HEK293 (cell line): ENCODE data around the gene TRAF4.
A peak's percentile ranks its signal among the peaks of the same experiment; 100 is the strongest.

Source experiments
- CTCF ChIA-PET: fragments of 350-600 bp; formaldehyde crosslinking; extraction: SDS; loops from one replicate; lab custom pipeline; 2021; ENCODE audit warnings: antibody characterized with exemption; lab: Yijun Ruan, JAX
- POLR2A ChIA-PET: fragments of 300-600 bp; formaldehyde crosslinking; extraction: SDS; loops from one replicate; lab custom pipeline; 2020; ENCODE audit warnings: antibody characterized with exemption, inconsistent platforms; lab: Yijun Ruan, JAX
- H3K27ac ChIP-seq: fragments of 200-500 bp; sonication (Bioruptor generic); 2 replicates; pipeline ENCODE4 v1.5.1; 2014; ENCODE audit warnings: low read depth, low read length, control low read depth, inconsistent platforms; ENCODE audit errors: extremely low read depth
- H3K36me3 ChIP-seq, 2 experiments: fragments of 200-500 bp in 1 of 2; sonication (Bioruptor generic) in 1 of 2; 1 replicate in 1 of 2; 2 replicates in 1 of 2; pipeline ENCODE4 v1.5.1; 2014 to 2017; ENCODE audit warnings: inconsistent platforms in 2 of 2, low read length in 2 of 2; ENCODE audit not compliant: control insufficient read depth in 2 of 2, insufficient read depth in 1 of 2
- H3K4me1 ChIP-seq: fragments of 200-500 bp; sonication (Bioruptor generic); 2 replicates; pipeline ENCODE4 v1.5.1; 2014; ENCODE audit warnings: mild to moderate bottlenecking, low read length, inconsistent platforms; ENCODE audit not compliant: control insufficient read depth, insufficient read depth
- H3K4me3 ChIP-seq: 2 replicates; pipeline ENCODE4 v1.5.1; 2011; ENCODE audit warnings: low read depth, mild to moderate bottlenecking, control low read depth, low read length, moderate library complexity
- H3K9me3 ChIP-seq: fragments of 200-500 bp; sonication (Bioruptor generic); 2 replicates; pipeline ENCODE4 v1.5.1; 2014; ENCODE audit warnings: low read depth, low read length, inconsistent platforms; ENCODE audit not compliant: control insufficient read depth, insufficient read depth
- EGR2 ChIP-seq: fragments of 450-650 bp; formaldehyde crosslinking; IDR thresholded peaks from 2 replicates; pipeline ENCODE4 v1.5.1; 2016; ENCODE audit warnings: low read depth, missing biosample characterization, missing genetic modification characterization
- FEZF1 ChIP-seq: fragments of 450-650 bp; formaldehyde crosslinking; IDR thresholded peaks from 2 replicates; pipeline ENCODE4 v1.5.1; 2016; ENCODE audit warnings: missing biosample characterization, missing genetic modification characterization
- KLF10 ChIP-seq: fragments of 450-650 bp; IDR thresholded peaks from 2 replicates; pipeline ENCODE4 v1.5.1; 2018; ENCODE audit warnings: missing biosample characterization, mild to moderate bottlenecking, missing genetic modification characterization
- MZF1 ChIP-seq: fragments of 450-650 bp; formaldehyde crosslinking; IDR thresholded peaks from 2 replicates; pipeline ENCODE4 v1.5.1; 2017; ENCODE audit warnings: missing biosample characterization, missing genetic modification characterization, borderline replicate concordance
- PRDM1 ChIP-seq: fragments of 450-650 bp; formaldehyde crosslinking; IDR thresholded peaks from 2 replicates; pipeline ENCODE4; 2016; ENCODE audit warnings: missing biosample characterization, missing genetic modification characterization
- REPIN1 ChIP-seq: fragments of 450-650 bp; formaldehyde crosslinking; IDR thresholded peaks from 2 replicates; pipeline ENCODE4 v1.5.1; 2017; ENCODE audit warnings: missing biosample characterization, missing genetic modification characterization, low read depth
- TSHZ1 ChIP-seq: fragments of 450-650 bp; formaldehyde crosslinking; IDR thresholded peaks from 2 replicates; pipeline ENCODE4 v1.5.1; 2016; ENCODE audit warnings: missing biosample characterization, missing genetic modification characterization, borderline replicate concordance
- ZBTB10 ChIP-seq: fragments of 450-650 bp; formaldehyde crosslinking; IDR thresholded peaks from 2 replicates; pipeline ENCODE4 v1.5.1; 2016; ENCODE audit warnings: missing biosample characterization, missing genetic modification characterization
- ZBTB6 ChIP-seq: fragments of 450-650 bp; formaldehyde crosslinking; IDR thresholded peaks from 2 replicates; pipeline ENCODE4 v1.5.1; 2017; ENCODE audit warnings: missing biosample characterization, missing genetic modification characterization
- ZNF121 ChIP-seq: fragments of 450-650 bp; formaldehyde crosslinking; IDR thresholded peaks from 2 replicates; pipeline ENCODE4 v1.5.1; 2016; ENCODE audit warnings: missing biosample characterization, missing genetic modification characterization
- ZNF140 ChIP-seq: fragments of 450-650 bp; formaldehyde crosslinking; IDR thresholded peaks from 2 replicates; pipeline ENCODE4 v1.5.1; 2016; ENCODE audit warnings: missing biosample characterization, missing genetic modification characterization
- ZNF239 ChIP-seq: fragments of 450-650 bp; formaldehyde crosslinking; IDR thresholded peaks from 2 replicates; pipeline ENCODE4 v1.5.1; 2016; ENCODE audit warnings: missing biosample characterization, missing genetic modification characterization
- ZNF501 ChIP-seq: fragments of 450-650 bp; formaldehyde crosslinking; IDR thresholded peaks from 2 replicates; pipeline ENCODE4 v1.5.1; 2016; ENCODE audit warnings: missing biosample characterization, missing genetic modification characterization
- ZNF510 ChIP-seq: fragments of 450-650 bp; formaldehyde crosslinking; IDR thresholded peaks from 2 replicates; pipeline ENCODE4 v1.5.1; 2018; ENCODE audit warnings: mild to moderate bottlenecking, missing genetic modification characterization, missing biosample characterization; ENCODE audit not compliant: insufficient replicate concordance
- ZNF555 ChIP-seq: fragments of 450-650 bp; formaldehyde crosslinking; conservative IDR thresholded peaks from 2 replicates; pipeline ENCODE4 v1.5.1; 2017; ENCODE audit warnings: missing biosample characterization, mild to moderate bottlenecking, missing genetic modification characterization, inconsistent platforms
- ZNF610 ChIP-seq: fragments of 450-650 bp; formaldehyde crosslinking; IDR thresholded peaks from 2 replicates; pipeline ENCODE4 v1.5.1; 2016; ENCODE audit warnings: missing biosample characterization, missing genetic modification characterization, borderline replicate concordance
- ZNF629 ChIP-seq: fragments of 450-650 bp; formaldehyde crosslinking; IDR thresholded peaks from 2 replicates; pipeline ENCODE4 v1.5.1; 2017; ENCODE audit warnings: missing biosample characterization, missing genetic modification characterization
- ZNF660 ChIP-seq: fragments of 450-650 bp; IDR thresholded peaks from 2 replicates; pipeline ENCODE4 v1.5.1; 2018; ENCODE audit warnings: missing biosample characterization, mild to moderate bottlenecking, missing genetic modification characterization
- ZNF76 ChIP-seq: fragments of 450-650 bp; formaldehyde crosslinking; IDR thresholded peaks from 2 replicates; pipeline ENCODE4; 2016; ENCODE audit warnings: low read depth, missing biosample characterization, missing genetic modification characterization, borderline replicate concordance
- TF ChIP-seq, protein P1 (sequence below): fragments of 450-650 bp; formaldehyde crosslinking; IDR thresholded peaks from 2 replicates; pipeline ENCODE4 v1.5.1; 2016; ENCODE audit warnings: missing biosample characterization, missing genetic modification characterization
- TF ChIP-seq, protein P2 (sequence below): fragments of 450-650 bp; formaldehyde crosslinking; IDR thresholded peaks from 2 replicates; pipeline ENCODE4 v1.5.1; 2017; ENCODE audit warnings: missing biosample characterization, missing genetic modification characterization
- TF ChIP-seq, protein P3 (sequence below): fragments of 450-650 bp; formaldehyde crosslinking; IDR thresholded peaks from 2 replicates; pipeline ENCODE4 v1.5.1; 2016; ENCODE audit warnings: missing biosample characterization, missing genetic modification characterization

TRAF4 gene

DNA sequence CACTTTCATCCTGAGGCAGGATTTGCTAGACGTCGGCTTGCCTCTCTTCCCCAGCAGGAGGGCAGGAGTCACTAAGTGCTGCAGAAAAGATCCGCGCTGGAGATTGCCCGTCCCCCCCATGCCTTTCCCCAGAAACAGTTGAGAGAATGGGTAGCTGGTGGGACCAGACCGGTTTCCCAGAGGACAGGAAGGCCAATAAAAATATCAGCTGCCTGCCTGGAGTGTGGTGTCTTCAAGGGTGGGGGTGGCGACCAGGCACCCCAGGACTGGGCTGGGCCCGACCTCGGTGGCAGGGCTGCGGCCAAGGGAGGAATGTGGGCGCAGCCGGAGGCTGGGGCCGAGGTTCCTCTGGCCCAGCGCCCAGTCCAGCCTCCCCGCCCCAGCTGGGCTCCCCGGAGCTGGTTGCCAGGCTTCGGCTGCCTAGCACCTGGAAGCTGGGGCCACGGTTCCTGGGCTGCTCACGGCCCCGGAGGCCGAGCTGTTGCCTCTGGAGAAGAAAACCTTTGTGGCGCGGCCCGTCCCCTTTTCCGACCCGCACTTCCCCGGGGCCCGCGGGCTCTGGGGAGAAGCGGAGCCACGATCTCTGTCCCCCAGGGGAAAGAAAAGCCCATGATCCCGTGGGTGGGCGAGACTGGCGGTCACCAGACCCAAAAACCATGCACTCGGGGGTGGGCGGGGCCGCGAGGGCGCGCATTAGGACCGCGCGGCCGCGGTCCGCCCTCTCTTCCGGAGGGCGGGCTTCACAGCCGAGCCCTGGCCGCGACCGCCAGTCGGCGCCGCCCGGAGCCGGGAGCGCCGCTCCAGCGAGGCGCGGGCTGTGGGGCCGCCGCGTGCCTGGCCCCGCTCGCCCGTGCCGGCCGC lies at the start of gene TRAF4:
TRAF4 (plus strand) TSS at position 769 of the 861 bp plus-strand sequence. CDS start 102 bp downstream, outside the sequence.
- CTCF ChIA-PET: interaction anchor here (1.2 to 16.7 kb wide), 3 partner anchors 18 to 207 kb away, joined by 3 to 445 read pairs (median 6); partner anchors contain the start of genes NEK8, RPL23A and TLCD1
- H3K4me3 ChIP-seq: peak within 1 kb of the TSS; percentile 69
- POLR2A ChIA-PET: interaction anchor here (0.6 to 14.1 kb wide), 18 partner anchors 8 to 208 kb away, joined by 3 to 448 read pairs (median 4); partner anchors contain the start of genes FAM222B, NEK8, PHF12 and PROCA1
- H3K27ac ChIP-seq: peak within 1 kb of the TSS; percentile 94
- peaks cover under 1 to 58% of the 10 kb centered on the region in 2 experiments; a peak in 2 of 3 replicates for H3K36me3 ChIP-seq
- H3K9me3 ChIP-seq: no peaks in the 10 kb centered on the region
- peaks cover 11% of the 10 kb centered on the region; the same call in 1 of the 2 replicates for H3K4me1 ChIP-seq
- TF ChIP-seq ZNF140 (no peak), ZBTB10 (tag by site-specific recombination) (peak; percentile 94), ZNF239 (tag by site-specific recombination) (no peak), ZNF501 (tag by site-specific recombination) (peak; percentile 74; the same call in 1 of the 2 replicates), ZNF610 (tag by site-specific recombination) (no peak), FEZF1 (peak; percentile 82), EGR2 (tag by site-specific recombination) (peak; percentile 58), ZBTB6 (no peak), PRDM1 (tag by site-specific recombination) (peak; percentile 68; the same call in 1 of the 2 replicates), REPIN1 (tag by site-specific recombination) (no peak), ZNF121 (tag by site-specific recombination) (peak; percentile 28; the same call in 1 of the 2 replicates), ZNF660 (tag by site-specific recombination) (peak; percentile 62; the same call in 1 of the 2 replicates), MZF1 (tag by site-specific recombination) (peak; percentile 73), ZNF510 (tag by site-specific recombination) (no peak), ZNF76 (tag by site-specific recombination) (peak; percentile 42), ZNF629 (tag by site-specific recombination) (peak; percentile 68; the same call in 1 of the 2 replicates), ZNF555 (tag by site-specific recombination) (no peak), KLF10 (tag by site-specific recombination) (peak; percentile 96), TSHZ1 (tag by site-specific recombination) (no peak)
- TF ChIP-seq, protein P1, sequence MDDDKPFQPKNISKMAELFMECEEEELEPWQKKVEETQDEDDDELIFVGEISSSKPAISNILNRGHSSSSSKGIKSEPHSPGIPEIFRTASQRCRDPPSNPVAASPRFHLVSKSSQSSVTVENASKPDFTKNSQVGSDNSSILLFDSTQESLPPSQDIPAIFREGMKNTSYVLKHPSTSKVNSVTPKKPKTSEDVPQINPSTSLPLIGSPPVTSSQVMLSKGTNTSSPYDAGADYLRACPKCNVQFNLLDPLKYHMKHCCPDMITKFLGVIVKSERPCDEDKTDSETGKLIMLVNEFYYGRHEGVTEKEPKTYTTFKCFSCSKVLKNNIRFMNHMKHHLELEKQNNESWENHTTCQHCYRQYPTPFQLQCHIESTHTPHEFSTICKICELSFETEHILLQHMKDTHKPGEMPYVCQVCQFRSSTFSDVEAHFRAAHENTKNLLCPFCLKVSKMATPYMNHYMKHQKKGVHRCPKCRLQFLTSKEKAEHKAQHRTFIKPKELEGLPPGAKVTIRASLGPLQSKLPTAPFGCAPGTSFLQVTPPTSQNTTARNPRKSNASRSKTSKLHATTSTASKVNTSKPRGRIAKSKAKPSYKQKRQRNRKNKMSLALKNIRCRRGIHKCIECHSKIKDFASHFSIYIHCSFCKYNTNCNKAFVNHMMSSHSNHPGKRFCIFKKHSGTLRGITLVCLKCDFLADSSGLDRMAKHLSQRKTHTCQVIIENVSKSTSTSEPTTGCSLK (tag by site-specific recombination): no peak
- TF ChIP-seq, protein P2, sequence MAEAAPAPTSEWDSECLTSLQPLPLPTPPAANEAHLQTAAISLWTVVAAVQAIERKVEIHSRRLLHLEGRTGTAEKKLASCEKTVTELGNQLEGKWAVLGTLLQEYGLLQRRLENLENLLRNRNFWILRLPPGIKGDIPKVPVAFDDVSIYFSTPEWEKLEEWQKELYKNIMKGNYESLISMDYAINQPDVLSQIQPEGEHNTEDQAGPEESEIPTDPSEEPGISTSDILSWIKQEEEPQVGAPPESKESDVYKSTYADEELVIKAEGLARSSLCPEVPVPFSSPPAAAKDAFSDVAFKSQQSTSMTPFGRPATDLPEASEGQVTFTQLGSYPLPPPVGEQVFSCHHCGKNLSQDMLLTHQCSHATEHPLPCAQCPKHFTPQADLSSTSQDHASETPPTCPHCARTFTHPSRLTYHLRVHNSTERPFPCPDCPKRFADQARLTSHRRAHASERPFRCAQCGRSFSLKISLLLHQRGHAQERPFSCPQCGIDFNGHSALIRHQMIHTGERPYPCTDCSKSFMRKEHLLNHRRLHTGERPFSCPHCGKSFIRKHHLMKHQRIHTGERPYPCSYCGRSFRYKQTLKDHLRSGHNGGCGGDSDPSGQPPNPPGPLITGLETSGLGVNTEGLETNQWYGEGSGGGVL (tag by site-specific recombination): peak; percentile 66
- TF ChIP-seq, protein P3, sequence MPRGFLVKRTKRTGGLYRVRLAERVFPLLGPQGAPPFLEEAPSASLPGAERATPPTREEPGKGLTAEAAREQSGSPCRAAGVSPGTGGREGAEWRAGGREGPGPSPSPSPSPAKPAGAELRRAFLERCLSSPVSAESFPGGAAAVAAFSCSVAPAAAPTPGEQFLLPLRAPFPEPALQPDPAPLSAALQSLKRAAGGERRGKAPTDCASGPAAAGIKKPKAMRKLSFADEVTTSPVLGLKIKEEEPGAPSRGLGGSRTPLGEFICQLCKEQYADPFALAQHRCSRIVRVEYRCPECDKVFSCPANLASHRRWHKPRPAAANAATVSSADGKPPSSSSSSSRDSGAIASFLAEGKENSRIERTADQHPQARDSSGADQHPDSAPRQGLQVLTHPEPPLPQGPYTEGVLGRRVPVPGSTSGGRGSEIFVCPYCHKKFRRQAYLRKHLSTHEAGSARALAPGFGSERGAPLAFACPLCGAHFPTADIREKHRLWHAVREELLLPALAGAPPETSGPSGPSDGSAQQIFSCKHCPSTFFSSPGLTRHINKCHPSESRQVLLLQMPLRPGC (tag by site-specific recombination): peak; percentile 8; the same call in 1 of the 2 replicates
